Tibial nerve (tissue), 4 donors: ENCODE data around the gene CCR8.

ENCODE experiments used
- EP300 ChIP-seq, 2 donors: sonication (generic); formaldehyde crosslinking; IDR thresholded peaks; one replicate each; pipeline ENCODE4 v1.6.1; 2017; ENCODE audit warnings: antibody characterized with exemption in 2 of 2, mild to moderate bottlenecking in 1 of 2
- POLR2A ChIP-seq, 2 donors: fragments of 450-650 bp; IDR thresholded peaks; one replicate each; pipeline ENCODE4 v1.6.1; 2017; ENCODE audit warnings: antibody characterized with exemption in 2 of 2, mild to moderate bottlenecking in 2 of 2, moderate library complexity in 2 of 2
- TF ChIP-seq, protein P1 (sequence below), 5 experiments: fragments of 200-600 bp in 3 of 5; fragments of 450-650 bp in 2 of 5; sonication (generic) in 3 of 5; IDR thresholded peaks; one replicate each; pipeline ENCODE4 v1.5.1; 2016 to 2019; ENCODE audit warnings: antibody characterized with exemption in 5 of 5, mild to moderate bottlenecking in 3 of 5, moderate library complexity in 2 of 5

DNA sequence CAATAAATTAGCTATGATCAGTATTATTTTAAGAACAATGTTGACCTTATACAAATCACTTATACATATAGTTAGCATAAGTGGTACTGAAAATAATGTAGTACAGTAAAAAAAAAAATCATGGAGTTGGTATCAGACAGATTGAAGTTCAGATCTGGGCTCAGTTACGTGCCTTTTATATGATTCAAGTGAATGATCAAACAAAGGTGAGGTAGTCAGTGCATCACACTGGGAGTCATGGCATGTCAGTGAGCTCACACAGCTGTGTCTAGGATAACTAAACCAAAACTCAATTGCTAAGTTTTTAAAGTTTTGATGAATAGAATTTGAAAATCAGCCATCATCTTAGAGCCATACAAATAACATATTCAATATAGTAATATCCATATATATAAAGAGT lies 11.2 kb upstream of the CCR8 start:
- TF ChIP-seq, protein P1, sequence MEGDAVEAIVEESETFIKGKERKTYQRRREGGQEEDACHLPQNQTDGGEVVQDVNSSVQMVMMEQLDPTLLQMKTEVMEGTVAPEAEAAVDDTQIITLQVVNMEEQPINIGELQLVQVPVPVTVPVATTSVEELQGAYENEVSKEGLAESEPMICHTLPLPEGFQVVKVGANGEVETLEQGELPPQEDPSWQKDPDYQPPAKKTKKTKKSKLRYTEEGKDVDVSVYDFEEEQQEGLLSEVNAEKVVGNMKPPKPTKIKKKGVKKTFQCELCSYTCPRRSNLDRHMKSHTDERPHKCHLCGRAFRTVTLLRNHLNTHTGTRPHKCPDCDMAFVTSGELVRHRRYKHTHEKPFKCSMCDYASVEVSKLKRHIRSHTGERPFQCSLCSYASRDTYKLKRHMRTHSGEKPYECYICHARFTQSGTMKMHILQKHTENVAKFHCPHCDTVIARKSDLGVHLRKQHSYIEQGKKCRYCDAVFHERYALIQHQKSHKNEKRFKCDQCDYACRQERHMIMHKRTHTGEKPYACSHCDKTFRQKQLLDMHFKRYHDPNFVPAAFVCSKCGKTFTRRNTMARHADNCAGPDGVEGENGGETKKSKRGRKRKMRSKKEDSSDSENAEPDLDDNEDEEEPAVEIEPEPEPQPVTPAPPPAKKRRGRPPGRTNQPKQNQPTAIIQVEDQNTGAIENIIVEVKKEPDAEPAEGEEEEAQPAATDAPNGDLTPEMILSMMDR (IDR thresholded peaks at IDR 0.05) = no peak
- TF ChIP-seq EP300 (IDR thresholded peaks at IDR 0.05) = no peak
- TF ChIP-seq POLR2A (IDR thresholded peaks at IDR 0.05) = no peak
